ENCODE data around the gene KAT6B. TPM values are rescaled to one million over a fixed set of nuclear protein-coding genes. Genes with fewer than 3 reads are reported as not detected.
"Not testable (repeated sequence)": the region's sequence is repeated elsewhere in the genome, so short reads cannot be mapped to it uniquely, and the experiment has no call there.

KAT6B gene
- total and polyA plus RNA-seq, 7 donors = 5.8 to 77.0 (median 49.9) TPM

DNA sequence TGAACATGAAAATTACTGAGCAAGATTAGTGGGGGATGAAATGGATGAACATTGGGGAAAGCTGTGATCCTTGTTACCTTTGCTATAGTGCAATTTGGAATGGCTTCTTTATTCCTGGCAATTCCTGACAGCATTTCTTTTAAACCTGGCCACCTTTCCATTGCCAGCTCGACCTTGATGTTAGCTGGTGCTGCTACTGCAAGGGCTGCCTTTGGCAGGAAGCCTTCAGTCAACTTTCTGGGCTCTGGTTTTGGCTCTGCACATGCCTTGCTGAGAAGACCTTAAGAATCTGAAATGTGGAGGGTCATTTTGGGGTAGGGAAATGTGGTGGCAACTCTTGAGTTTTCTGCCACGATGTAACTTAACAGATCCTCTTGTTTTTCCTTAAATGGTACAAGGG lies 64.7 kb downstream of the KAT6B start:
- Histone ChIP-seq H3K27me3 (no peaks in the 10 kb centered on the region), H3K9me3 (no peaks in the 10 kb centered on the region), H3K4me3 (no peak overlapping the region), H3K27ac (no peak overlapping the region), H3K4me1 (peaks cover 0 to 18% (median 11%) of the 10 kb centered on the region in 4 donors), H3K36me3 (no peaks in the 10 kb centered on the region)
- DNase-seq = no peak
- intact Hi-C loops (cut with DNase I) = no loop called here
- TF ChIP-seq EP300 (IDR thresholded peaks at IDR 0.05) (no peak), POLR2AphosphoS5 (IDR thresholded peaks at IDR 0.05) (no peak), POLR2A (IDR thresholded peaks at IDR 0.05) (no peak)
- TF ChIP-seq, protein P1, sequence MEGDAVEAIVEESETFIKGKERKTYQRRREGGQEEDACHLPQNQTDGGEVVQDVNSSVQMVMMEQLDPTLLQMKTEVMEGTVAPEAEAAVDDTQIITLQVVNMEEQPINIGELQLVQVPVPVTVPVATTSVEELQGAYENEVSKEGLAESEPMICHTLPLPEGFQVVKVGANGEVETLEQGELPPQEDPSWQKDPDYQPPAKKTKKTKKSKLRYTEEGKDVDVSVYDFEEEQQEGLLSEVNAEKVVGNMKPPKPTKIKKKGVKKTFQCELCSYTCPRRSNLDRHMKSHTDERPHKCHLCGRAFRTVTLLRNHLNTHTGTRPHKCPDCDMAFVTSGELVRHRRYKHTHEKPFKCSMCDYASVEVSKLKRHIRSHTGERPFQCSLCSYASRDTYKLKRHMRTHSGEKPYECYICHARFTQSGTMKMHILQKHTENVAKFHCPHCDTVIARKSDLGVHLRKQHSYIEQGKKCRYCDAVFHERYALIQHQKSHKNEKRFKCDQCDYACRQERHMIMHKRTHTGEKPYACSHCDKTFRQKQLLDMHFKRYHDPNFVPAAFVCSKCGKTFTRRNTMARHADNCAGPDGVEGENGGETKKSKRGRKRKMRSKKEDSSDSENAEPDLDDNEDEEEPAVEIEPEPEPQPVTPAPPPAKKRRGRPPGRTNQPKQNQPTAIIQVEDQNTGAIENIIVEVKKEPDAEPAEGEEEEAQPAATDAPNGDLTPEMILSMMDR (IDR thresholded peaks at IDR 0.05) = no peak
- WGBS, 2 donors = 71 to 81% methylated on average over 2 of the region's 2 CpGs

DNA sequence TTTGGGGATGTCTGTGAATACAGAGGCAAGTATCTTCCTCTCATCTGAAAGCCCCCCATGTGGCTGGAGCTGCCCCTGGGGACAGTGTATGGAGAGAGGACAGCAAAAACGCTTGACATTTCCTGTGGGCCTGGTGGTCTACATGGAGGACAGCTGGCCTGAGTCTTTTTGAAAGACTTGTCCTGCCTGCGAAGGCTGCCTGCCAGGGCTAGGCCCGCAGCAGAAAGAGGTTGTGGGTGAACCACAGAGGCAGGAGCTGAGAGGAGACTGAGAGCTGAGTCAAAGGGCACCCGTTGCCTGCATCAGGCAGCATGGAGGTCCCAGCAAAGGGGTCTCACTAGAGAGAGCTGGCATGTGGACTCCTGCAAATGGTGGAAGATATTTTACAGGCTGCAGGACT lies 66.4 kb downstream of the KAT6B start:
- peaks cover 0 to 30% (median 15%) of the 10 kb centered on the region in 4 donors for H3K4me1 ChIP-seq
- H3K27me3 ChIP-seq = no peaks in the 10 kb centered on the region
- WGBS, 2 donors = 76 to 88% methylated on average over 4 of the region's 4 CpGs
- no peak overlapping the region for H3K4me3 ChIP-seq
- H3K27ac ChIP-seq = no peak overlapping the region
- no peak for DNase-seq
- intact Hi-C loops (cut with DNase I) = no loop called here
- no peaks in the 10 kb centered on the region for H3K9me3 ChIP-seq
- H3K36me3 ChIP-seq = no peaks in the 10 kb centered on the region
- TF ChIP-seq, protein P1 (IDR thresholded peaks at IDR 0.05) = no peak
- TF ChIP-seq EP300 (IDR thresholded peaks at IDR 0.05) (no peak), POLR2AphosphoS5 (IDR thresholded peaks at IDR 0.05) (no peak), POLR2A (IDR thresholded peaks at IDR 0.05) (no peak)

DNA sequence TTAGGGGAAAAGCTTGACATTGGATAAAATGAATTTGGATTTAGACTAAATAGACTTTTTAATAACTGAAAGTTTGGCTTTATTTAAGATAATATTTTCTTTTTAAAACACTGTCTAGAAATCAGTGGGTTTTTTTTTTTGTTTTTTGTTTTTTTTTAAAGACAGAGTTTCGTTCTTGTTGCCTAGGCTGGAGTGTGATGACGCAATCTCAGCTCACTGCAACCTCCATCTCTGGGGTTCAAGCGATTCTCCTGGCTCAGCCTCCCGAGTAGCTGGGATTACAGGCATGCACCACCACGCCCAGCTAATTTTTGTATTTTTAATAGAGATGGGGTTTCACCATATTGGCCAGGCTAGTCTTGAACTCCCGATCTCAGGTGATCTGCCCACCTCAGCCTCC lies 66.9 kb downstream of the KAT6B start:
- H3K36me3 ChIP-seq; H3K27me3 ChIP-seq; H3K9me3 ChIP-seq; H3K4me3 ChIP-seq; H3K27ac ChIP-seq; DNase-seq; intact Hi-C loops (cut with DNase I): not testable (repeated sequence)
- WGBS, 2 donors = 95 to 96% methylated on average over 6 of the region's 6 CpGs
- peaks cover 0 to 34% (median 19%) of the 10 kb centered on the region in 4 donors for H3K4me1 ChIP-seq

GRCh38 chr10:74896788-74897527 lies 70.6 kb downstream of the KAT6B start:
- Histone ChIP-seq H3K4me1 (peaks cover 0 to 38% (median 21%) of the 10 kb centered on the region in 4 donors), H3K27me3 (no peaks in the 10 kb centered on the region), H3K27ac (no peak overlapping the region), H3K36me3 (no peaks in the 10 kb centered on the region), H3K4me3 (no peak overlapping the region), H3K9me3 (no peaks in the 10 kb centered on the region)
- intact Hi-C loops (cut with DNase I) = no loop called here
- WGBS, 2 donors = 78 to 92% methylated on average over 5 of the region's 5 CpGs
- TF ChIP-seq POLR2A (IDR thresholded peaks at IDR 0.05) (no peak), POLR2AphosphoS5 (IDR thresholded peaks at IDR 0.05) (no peak), EP300 (IDR thresholded peaks at IDR 0.05) (no peak)
- TF ChIP-seq, protein P1 (IDR thresholded peaks at IDR 0.05) = no peak
- DNase-seq = no peak

DNA sequence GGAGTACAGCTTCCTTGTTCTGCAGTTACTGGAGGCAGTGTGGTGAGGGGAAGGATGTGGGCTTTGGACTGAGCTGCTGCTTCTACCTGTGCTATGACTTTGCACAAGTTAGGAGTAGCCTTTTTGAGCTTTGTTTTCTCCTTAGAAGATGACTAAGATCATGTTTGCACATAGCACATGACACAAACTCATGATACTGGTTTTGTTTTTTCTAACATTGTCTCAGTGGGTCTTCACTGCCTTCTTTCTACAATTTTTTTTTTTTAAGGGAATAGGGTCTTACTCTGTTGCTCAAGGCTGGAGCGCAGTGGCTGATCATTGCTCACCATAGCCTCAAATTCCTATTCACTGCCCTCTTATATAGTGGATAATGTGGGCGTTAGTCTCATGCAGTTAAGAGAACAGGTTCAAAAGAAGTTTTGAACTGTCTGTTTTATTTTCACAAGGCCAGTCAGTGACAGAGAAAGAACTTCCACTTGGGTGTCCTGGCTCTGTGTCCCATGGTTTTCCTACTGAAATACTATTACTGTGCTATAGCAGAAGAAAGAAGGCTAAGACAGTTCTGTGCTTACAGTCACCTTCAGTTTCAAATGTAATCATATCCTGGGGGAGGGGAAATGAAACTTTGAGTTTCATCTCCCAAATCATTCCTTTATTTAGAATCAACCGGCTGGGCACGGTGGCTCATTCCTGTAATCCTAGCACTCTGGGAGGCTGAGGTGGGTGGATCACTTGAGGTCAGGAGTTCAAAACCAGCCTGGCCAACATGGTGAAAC lies 72.0 kb downstream of the KAT6B start:
- H3K9me3 ChIP-seq = no peaks in the 10 kb centered on the region
- no peaks in the 10 kb centered on the region for H3K27me3 ChIP-seq
- intact Hi-C loops (cut with DNase I) = no loop called here
- H3K36me3 ChIP-seq = no peaks in the 10 kb centered on the region
- WGBS, 2 donors = 70 to 83% methylated on average over 4 of the region's 4 CpGs
- DNase-seq = no peak
- peak overlapping the region in 1 of 4 donors; percentile 11 for H3K27ac ChIP-seq
- peaks cover 0 to 42% (median 22%) of the 10 kb centered on the region in 4 donors for H3K4me1 ChIP-seq
- no peak overlapping the region for H3K4me3 ChIP-seq
- TF ChIP-seq EP300 (IDR thresholded peaks at IDR 0.05) = no peak
- TF ChIP-seq POLR2AphosphoS5 (IDR thresholded peaks at IDR 0.05) = no peak
- TF ChIP-seq POLR2A (IDR thresholded peaks at IDR 0.05) = no peak
- TF ChIP-seq, protein P1 (IDR thresholded peaks at IDR 0.05) = no peak

All from sigmoid colon (tissue), 7 donors.